HG03521 (cell line): ENCODE measurements around the gene KIAA1671.

Experiments used
- ATAC-seq: cut with Tn5 transposase; IDR thresholded peaks from one replicate; pipeline ENCODE4 v1.9.1; 2021; ENCODE audit warnings: mild to moderate bottlenecking, moderate library complexity; ENCODE audit not compliant: unreplicated experiment

The KIAA1671 gene

DNA sequence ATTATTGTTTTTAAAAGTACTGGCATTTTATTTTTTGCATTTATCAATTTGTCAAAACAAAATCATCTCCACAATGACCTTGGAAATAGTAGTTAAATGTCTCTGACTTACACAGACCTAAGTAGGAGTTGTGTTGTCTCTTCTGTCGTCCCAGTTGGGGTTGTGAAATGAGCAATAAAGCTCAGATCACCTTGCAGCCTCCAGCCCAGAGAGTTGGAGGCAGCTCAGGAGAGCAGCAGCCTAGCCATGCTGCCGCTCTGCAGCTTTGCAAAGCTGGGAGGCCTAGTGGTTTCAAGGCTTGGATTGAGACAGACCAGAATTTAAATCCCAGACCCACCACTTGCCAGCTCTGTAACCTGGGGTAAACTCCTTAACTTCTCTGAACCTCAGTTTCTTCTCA lies 181.9 kb downstream of the KIAA1671 start:
- no peak for ATAC-seq

DNA sequence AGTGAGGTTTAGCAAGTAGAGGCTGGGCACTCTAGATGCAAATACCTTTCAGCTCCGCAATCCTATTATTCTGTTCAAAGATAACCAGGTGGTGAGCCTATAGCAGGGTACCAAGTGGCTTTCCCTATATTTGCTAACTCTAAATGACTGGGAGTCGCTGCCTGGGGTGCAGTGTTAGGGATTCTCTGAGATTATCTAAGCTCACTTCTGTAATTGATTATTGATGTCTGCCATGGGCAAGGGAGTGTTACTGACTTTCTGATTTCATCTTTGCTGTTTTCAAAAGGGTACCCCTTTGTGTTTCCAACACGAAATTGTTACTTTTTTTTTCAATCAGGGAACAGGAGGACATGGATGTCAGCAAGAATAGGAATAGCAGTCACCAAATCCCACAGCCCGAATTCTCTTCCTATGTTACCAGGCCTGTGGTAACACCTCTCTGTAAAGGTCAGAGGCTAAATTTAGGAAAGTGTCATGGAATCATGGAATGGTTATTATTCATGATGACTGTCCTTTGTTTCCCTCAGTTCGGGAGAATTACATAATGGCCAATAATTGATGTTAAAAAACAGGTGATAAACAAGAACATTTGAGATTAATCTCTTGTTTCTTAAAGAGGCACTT lies 184.5 kb downstream of the KIAA1671 start:
- ATAC-seq, result no peak

DNA sequence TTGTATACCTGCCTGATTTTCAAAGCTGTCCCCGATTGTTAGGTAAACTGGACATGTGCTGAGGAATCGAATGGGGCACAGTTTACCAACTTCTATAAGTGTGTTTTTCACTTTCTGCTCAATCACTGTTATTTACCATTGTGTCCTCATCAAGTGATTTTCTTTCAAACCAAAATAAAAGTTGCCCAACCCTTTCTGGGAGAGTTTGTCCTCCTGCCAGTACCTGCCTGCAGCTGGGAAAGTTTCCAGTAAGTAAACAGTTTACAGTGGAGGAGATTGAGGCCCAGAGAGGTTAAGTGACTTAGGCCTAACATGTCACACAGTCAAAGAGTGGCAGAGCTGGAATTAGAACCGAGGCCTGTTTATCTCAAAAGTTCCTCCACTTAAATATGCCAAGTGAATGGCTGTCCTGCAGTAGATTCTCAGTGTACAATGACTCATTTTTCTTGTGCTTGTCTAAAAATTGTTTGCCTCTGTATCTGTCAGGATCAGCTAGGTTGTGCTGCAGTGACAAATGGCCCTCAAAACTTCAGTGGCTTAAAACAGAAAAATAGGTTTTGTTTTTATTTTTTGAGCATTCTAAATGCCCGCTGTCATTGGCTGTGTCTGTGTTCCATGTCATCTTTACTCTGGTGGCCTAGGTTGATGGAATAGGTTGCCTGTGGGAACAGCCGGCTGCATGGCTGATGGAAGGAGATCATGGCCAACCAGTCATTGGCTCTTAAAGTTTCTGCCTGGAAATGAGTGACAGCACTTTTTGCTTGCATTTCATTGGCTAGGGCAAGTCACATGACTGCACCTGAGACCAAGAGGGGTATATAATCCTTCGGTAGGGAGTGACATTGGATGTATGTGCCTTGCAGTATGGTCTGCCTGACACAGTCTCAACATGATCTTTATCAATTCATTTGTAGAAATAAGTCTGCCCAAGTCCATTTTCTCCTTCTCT lies 185.3 kb downstream of the KIAA1671 start:
- no peak for ATAC-seq

DNA sequence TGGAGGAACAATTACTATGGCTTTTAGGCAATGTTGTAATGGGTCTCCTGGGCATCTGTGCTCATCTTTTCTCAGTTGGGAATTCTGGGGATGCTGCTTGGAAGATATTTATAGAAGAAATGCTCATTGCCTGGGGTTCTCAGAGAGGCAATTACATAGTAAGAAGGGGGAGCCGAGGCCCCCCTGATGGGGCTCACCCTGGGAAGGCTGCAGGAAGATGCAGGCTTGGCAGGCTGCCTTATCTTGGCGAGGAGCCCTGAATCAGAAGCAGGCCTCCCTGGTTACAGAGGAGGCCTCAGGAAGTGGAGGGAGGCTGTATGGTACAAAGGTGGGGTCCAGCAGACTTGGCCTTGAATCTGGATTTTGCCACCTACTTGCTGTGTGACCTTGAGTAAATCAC lies 186.5 kb downstream of the KIAA1671 start:
- ATAC-seq, result no peak

DNA sequence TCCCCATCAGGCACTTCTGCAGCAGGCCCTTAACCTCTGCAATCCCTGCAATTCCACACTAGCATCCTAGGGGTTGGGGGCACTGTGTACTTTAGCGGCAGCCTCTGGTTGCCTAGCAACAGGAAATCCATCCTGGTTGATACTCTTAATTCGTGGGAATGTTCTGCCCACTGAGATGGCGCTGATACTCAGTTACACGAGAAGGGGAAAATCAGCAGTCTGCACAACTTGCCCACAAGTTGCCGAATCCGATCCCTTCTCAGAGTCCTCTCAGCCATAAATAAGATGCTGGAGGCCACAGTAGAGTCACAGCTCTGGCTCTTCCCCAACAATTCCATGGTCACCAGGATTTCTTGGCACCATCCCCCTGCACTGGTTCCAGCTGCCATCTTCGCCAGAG lies 189.6 kb downstream of the KIAA1671 start:
- ATAC-seq, result no peak

DNA sequence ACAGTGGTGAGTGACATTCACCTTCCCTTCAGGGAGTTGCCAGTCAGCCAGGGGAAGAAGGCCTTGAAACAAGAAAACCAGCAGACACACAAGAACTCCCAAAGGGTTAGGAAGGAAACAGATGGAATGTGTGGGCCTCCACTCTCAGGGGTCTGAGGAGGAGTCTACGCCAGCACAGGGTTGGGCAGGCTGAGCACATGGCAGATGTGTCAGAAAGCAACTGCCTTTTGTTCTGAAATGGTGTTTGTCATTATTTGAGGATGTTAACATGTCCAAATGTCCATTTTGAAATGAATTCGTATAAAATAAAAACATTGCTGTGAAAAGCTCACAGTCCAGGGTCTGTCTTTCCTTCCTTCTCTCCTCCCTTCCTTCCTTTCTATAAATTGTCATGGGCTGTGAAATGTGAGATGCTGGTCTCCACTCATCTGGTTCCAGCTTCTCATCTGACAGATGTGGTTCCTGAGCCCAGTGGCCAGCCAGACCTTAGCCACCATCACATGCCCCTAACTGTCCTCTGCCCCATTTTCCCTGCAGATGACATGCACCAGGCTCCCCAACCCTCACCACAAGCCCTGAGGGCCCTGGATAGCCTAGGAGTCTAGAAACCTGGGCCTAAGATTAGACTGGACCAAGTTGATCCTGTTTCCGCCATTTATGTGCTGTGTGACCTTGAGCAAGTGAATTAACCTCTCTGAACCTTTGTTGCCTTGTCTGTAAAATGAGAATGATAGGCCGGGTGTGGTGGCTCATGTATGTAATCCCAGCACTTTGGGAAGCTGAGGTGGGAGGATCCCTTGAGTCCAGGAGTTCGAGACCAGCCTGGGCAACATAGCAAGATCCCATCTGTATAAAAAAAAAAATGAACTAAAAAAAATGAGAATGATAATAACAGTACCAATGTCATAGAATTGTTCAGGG lies 190.9 kb downstream of the KIAA1671 start:
- no peak for ATAC-seq

DNA sequence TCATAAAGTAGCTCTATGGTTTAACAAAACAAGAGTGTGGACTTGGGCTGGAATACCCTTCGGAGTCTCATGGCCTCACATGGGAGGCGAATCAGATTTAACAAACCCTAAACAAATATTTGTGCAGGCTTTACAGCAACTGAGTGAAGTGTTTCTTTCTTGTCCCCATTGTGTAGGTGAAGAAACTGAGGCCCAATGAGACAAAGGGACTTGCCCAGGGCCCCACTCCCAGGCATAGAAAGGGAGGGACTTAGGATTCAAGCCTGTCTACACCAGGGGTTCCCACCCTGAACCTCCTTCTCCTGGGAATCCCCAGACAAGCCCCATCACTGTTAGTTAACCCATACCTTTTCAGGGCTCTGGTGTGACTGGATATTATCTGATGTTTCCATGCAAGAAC lies 192.0 kb downstream of the KIAA1671 start:
- ATAC-seq, result no peak

DNA sequence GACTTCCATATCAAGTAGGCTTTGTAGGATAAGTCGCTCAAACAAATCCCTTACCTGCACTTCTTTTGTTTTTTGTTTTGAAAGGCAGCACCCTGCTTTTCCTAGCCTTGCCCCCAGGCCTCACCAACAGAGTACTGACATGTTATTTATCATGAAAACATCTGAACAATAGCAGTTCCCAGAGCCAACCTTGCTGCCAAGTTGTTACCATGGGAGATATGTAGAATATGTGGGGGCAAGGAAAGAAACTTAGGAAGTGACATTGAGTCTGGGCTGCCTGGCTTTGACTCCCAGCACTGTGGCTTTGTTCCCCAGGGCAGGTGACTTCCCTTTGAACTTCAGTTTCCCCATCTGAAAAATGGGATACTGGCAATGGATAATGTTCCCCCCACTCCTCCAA lies 193.8 kb downstream of the KIAA1671 start:
- ATAC-seq, result no peak

DNA sequence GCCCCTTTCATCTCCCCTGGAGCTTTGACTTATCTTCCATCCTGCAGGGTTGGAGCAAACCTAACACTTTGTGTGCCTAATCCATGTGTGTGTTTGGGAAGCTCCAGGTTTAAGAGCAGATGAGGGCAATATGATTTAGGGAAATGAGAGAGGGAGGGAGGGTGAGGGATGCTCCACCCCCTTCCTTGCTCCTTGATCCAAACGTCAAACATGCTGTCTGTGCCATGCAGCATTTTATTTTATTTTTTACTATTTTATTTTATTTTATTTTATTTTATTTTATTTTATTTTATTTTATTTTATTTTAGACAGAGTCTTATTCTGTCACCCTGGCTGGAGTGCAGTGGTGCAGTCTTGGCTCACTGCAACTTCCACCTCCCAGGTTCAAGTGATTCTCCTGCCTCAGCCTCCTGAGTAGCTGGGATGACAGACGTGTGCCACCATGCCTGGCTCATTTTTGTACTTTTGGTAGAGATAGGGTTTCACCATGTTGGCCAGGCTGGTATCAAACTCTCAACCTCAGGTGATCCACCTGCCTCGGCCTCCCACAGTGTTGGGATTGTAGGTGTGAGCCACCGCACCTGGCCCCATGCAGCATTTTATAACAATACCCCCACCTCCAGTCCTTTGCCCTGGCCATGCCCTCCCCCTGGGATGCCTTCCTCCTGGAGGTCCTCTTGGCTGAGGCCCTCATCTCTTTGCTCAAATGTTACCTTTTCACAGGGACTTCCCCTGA lies 194.6 kb downstream of the KIAA1671 start:
- ATAC-seq, result no peak

DNA sequence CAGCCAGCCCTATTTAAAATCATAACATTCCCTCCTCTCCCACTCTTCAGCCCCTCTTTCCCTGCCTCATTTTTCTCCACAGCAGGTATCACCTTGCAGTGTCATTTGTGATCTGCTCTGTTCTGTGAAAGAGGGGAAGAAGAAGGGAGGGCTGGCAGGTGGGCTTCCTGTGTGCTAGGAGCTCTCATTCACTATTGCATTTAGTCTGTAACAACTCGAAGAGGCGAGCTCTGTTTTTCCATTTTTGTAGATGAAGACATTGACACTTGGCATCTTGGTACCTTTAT lies 195.1 kb downstream of the KIAA1671 start:
- ATAC-seq, result no peak

DNA sequence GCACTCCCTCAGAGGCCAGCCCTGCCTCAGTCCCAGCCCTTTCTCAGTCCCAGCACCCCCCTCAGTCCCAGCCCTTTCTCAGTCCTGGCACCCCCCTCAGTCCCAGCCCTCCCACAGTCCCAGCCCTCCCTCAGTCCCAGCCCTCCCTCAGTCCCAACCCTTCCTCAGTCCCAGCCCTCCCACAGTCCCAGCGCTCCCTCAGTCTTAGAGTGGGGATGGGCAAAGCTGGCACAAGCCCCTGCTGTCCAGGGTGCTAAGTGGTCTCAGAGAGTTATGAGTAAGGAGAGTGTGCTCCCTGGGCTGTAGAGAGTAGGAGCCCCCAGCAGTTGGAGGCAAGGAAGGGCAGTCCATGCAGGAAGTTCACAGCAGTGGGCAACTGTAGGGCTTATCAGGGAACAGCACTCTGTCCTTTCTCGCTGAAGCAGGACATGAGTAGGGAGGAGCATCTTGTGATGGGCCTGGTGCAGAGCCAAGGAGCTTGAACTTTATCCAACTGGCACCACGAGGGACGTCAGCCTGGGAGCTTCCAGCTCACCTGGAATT lies 195.7 kb downstream of the KIAA1671 start:
- ATAC-seq, result no peak

DNA sequence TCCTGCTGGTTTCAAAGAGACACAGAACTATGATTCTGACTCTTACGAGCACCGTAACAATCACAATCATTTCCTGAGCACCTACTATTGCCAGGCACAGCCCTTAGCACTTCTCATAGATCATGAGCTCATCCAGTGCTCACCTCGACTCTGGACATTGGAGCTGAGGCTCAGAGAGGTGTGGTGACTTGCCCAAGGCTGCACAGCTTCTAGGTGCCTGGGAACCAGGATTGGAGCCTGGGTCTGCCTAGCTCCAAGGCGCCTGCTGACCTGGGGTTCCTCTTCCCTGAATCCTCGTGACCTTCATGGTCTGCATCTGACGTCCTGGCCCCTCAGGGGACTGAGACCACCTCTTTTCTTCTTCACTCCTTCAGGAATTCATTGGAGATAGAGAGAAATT lies 196.5 kb downstream of the KIAA1671 start:
- ATAC-seq, result no peak

DNA sequence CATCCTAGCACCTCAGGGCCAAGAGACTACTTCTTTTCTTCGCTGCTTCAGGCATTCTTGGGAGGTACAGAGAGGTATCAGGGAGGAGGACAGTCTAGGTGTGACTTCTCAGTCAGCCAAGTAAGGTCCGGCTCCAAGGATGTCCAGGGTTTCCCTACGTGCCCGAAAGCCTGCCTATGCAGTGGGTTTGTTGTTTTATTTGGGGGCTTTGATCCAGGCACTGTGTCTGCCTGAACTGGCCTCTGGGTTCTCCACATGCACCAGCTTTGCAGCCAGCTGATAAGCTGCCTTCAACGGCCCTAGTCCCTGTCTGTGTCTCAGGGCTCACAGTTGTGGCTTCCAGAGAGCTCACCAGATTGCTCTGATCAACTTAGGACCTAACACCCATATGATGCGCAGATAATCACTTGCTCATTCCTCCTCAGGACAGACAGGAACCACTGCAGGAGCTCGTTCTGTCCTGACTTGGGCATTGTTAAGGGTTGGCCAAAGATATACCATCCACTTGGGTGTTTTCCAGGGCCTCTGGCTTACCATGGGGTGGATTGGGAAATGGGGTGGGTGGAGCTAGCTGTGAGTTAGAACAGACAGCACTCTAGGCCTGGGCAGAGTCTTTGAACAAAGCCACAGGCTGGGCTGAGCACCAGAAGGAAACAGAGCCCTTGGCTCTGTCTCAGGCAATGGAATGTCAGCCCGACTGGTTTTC lies 201.6 kb downstream of the KIAA1671 start:
- ATAC-seq, result no peak

DNA sequence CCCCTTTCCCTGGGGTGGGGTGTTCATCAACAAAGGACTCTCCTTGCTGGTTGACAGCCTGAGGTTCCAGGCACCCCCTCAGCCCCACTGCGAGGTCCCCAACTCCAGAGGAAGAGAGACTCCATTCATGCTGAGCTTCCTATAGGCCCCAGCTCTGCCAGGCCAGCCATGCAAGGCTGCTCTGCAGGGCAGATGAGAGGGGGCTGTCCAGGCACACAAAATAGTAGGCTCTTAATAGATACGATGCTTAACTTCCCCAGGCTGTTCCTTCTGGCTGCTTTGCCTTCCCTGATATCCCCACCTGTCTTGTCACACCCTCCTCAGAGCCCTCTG lies 202.1 kb downstream of the KIAA1671 start:
- no peak for ATAC-seq

DNA sequence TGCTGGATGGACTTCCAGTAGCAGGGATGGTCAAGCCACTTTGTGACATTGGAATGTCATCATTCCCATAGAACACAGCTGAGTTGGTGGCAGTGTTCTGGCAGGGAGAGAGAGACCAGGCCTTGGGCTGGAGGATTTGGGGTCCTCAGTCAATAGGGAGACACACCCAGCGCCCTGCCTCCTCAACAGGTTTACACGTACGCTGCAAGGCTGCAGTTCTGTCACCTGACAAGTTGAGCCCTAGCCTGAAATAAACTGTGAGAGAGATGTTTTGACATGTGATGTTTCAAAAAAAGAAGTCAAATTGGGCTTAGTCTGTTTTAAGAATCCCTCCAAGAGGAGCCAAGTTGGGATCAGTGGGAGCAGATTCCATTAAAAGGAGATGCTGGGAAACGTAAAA lies 204.2 kb downstream of the KIAA1671 start:
- no peak for ATAC-seq

DNA sequence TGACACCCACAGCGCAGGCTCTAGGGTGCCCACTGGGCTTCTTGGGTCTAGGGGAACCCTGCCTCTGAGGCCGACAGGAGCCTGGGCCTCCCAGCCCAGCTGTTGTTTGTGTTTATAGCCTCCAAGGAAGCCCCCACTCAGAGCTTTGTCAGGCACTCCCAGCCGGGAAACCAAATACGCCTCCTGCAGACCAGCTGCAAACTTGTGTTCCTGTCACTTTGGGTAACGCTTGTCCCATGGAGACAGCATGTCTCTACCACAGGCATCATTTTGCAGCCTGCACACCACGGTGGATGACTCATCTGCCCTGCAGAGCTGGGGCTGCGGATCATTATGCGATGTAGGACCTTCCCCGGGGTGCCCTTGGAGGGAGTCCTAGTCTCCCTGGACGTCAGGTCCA lies 206.5 kb downstream of the KIAA1671 start:
- ATAC-seq, result no peak

DNA sequence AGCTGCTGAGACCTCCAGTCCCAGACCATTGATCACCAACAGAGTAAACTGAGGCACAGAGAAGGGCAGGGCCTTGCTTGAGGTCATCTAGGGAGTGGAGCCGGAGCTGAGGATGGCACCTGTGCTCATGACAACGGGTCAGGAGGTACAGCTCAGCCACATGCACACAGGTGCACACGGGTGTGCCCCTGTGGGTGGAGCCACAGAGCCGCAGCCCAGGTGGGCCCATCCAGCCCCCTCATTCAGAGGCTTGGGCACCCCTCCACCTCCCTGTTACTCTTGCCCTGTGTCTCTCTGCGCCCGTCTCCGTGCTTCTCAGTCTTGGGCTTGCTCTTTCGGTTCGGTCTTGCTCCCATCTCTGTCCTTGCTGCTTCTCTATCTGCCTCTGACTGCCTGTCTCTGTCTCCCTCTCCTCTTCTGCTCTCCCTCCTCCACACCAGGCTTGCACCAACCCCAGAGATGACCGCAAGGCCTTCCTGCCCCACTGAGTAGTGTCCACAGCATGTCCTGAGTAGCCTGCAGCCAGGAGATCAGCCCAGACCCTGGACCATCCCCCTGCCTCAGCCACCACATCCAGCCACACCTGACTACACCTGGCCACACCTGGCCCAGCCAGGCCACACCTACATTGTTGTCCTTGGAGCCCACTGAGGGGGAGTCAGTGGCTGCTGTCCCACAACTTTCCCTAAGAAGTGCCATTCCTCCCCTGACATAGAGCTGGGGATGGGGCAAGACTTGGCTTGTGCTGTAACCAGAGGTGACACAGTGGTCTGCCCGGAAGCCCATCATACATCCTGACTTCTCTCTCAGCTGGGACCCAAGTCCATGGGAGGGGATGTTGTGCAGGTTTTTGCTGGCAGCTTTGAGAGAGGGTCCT lies 207.8 kb downstream of the KIAA1671 start:
- ATAC-seq, result no peak

DNA sequence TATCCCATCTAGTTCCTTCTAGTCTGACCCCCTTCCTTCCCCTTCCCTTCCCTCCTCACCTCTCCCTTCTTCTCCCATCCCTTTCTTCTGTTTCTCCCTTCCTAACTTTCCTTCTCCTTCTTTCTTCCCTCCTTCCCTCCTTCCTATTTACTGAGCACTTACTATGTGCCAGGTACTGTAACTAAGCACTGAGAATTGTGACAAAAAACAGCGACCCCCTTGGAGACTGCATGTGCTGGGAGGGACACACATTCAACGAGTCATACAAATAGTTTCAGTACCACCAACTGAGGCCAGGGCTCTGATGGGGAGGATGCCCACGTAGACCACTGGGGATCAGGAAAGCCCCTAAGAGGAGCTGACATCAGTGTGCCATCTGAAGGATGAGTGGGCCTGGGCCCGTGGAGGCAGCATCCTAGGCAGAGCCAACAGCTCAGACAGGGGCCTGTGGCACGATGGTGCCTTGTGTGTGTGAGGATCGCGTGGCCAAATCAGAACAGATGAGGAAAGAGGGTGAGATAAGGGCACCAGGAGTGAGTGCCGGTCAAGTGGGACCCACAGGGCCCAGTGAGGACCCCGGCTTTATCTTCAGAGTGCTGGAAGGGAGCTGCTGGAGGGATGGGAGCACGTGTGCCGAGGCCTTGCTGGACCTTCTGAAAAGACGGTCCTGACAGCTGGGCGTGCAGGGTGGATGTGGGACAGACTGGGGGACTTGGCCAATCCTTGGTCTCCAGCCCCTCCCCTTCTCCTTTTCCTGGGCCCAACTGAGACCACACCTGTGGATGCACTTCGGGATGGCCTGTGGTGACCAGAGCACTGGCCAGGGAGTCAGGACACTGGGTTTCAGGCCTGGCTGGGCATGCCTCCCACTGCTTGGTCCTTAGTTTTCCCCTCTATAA lies 208.8 kb downstream of the KIAA1671 start:
- no peak for ATAC-seq
